Measurements from ENCODE around the gene HACD2. TPM values are rescaled to one million over a fixed set of nuclear protein-coding genes. Genes with fewer than 3 reads are reported as not detected.

HACD2 gene
- total and polyA plus RNA-seq, 9 of the 15 experiments (the other 6 are each of a cell fraction or from before 2014, with no cell fraction given), result 1.3 to 10.5 (median 3.8) TPM

- TF ChIP-seq VEZF1 (CRISPR knock-in tag; IDR thresholded peaks at IDR 0.05) (peak; percentile 53), HNRNPL (IDR thresholded peaks at IDR 0.05; ENCODE audit: low read depth, low read length) (peak; percentile 22; the same call in 1 of the 2 replicates), RBFOX2 (IDR thresholded peaks at IDR 0.05; ENCODE audit: low read depth, low read length) (peak; percentile 51), ZBTB7A (IDR thresholded peaks at IDR 0.05; ENCODE audit: borderline replicate concordance, control insufficient read depth, low read depth, low read length) (peak; percentile 84; the same call in 1 of the 2 replicates), CTCF (IDR thresholded peaks at IDR 0.05 in 2 of 3, conservative IDR thresholded peaks at IDR 0.05 in 1 of 3; ENCODE audit: insufficient read depth in 2 of 3, low read depth in 1 of 3, low read length in 3 of 3) (peak in 2 of 3 experiments; percentile 42 to 78; a peak in 4 of 6 replicates), BHLHE40 (IDR thresholded peaks at IDR 0.05; ENCODE audit: low read length) (no peak), ELK1 (CRISPR knock-in tag; IDR thresholded peaks at IDR 0.05) (no peak), TGIF2 (CRISPR knock-in tag; IDR thresholded peaks at IDR 0.05) (no peak), E2F6 (IDR thresholded peaks at IDR 0.05; ENCODE audit: borderline replicate concordance in 1 of 2, extremely low read depth in 1 of 2, insufficient read depth in 1 of 2, insufficient read length in 1 of 2, low read depth in 1 of 2, low read length in 1 of 2, poor library complexity in 1 of 2, severe bottlenecking in 1 of 2) (peak; percentile 34 to 93), ZNF3 (CRISPR knock-in tag; IDR thresholded peaks at IDR 0.05) (no peak), SMAD4 (CRISPR knock-in tag; conservative IDR thresholded peaks at IDR 0.05) (peak; percentile 63; the same call in 1 of the 2 replicates), RAD21 (CRISPR knock-in tag; conservative IDR thresholded peaks at IDR 0.05 in 1 of 2, IDR thresholded peaks at IDR 0.05 in 1 of 2) (peak in 1 of 2 experiments; percentile 19; a peak in 2 of 4 replicates), NELFE (IDR thresholded peaks at IDR 0.05; ENCODE audit: insufficient read depth, insufficient read length) (no peak), ELK3 (CRISPR knock-in tag; IDR thresholded peaks at IDR 0.05) (no peak), POLR2G (IDR thresholded peaks at IDR 0.05; ENCODE audit: low read depth, low read length) (peak; percentile 39; the same call in 1 of the 2 replicates)
Observed at GRCh38 chr3:123447749-123448517, 136.9 kb downstream of the HACD2 start (continued).
